Neural cell (in vitro differentiated cells): ENCODE data around the gene DSCAML1. TPM values are rescaled to one million over a fixed set of nuclear protein-coding genes. Genes with fewer than 3 reads are reported as not detected.

Experiments used
- H2AFZ ChIP-seq: fragments of 200-600, 300-800 bp; sonication (generic), shearing (Covaris generic); 2 replicates; pipeline ENCODE4 v1.6.0; 2014; ENCODE audit warnings: low read depth, mild to moderate bottlenecking, antibody characterized with exemption, low read length, moderate library complexity
- H3F3A ChIP-seq: fragments of 200-600 bp; shearing (Covaris generic); 2 replicates; pipeline ENCODE4 v1.6.1; 2016; ENCODE audit warnings: mild to moderate bottlenecking, moderate library complexity, mixed read lengths, antibody characterized with exemption, low read length; ENCODE audit not compliant: insufficient read depth, poor library complexity, severe bottlenecking
- H3K27ac ChIP-seq: fragments of 200-600, 300-800 bp; sonication (generic), shearing (Covaris generic); 2 replicates; pipeline ENCODE4 v1.5.1; 2014; ENCODE audit warnings: mild to moderate bottlenecking, low read length, moderate library complexity
- H3K27me3 ChIP-seq: fragments of 300-800, 200-600 bp; sonication (generic), shearing (Covaris generic); 2 replicates; pipeline ENCODE4 v1.6.0; 2014; ENCODE audit warnings: mild to moderate bottlenecking, low read depth, low read length, moderate library complexity; ENCODE audit not compliant: insufficient read depth
- H3K36me3 ChIP-seq: fragments of 300-800, 200-600 bp; sonication (generic), shearing (Covaris generic); 2 replicates; pipeline ENCODE4 v1.5.1; 2014; ENCODE audit warnings: mild to moderate bottlenecking, antibody characterized with exemption, low read length, moderate library complexity; ENCODE audit not compliant: insufficient read depth
- H3K4me2 ChIP-seq: fragments of 300-800, 200-600 bp; sonication (generic), shearing (Covaris generic); 2 replicates; pipeline ENCODE4 v1.6.0; 2014; ENCODE audit warnings: mild to moderate bottlenecking, low read length
- H3K4me3 ChIP-seq: fragments of 300-800, 200-600 bp; sonication (generic), shearing (Covaris generic); 2 replicates; pipeline ENCODE4 v1.5.1; 2014; ENCODE audit warnings: mild to moderate bottlenecking, low read length, moderate library complexity
- H3K79me2 ChIP-seq: fragments of 200-600 bp; shearing (Covaris generic); replicated peaks from 2 replicates; pipeline ENCODE4 v1.6.0; 2014; ENCODE audit warnings: mild to moderate bottlenecking, low read length, moderate library complexity; ENCODE audit not compliant: insufficient read depth
- H3K9ac ChIP-seq: fragments of 300-800, 200-600 bp; sonication (generic), shearing (Covaris generic); 2 replicates; pipeline ENCODE4 v1.6.1; 2016; ENCODE audit warnings: mild to moderate bottlenecking, low read length, mixed read lengths
- H3K9me2 ChIP-seq: fragments of 200-600 bp; shearing (Covaris generic); 2 replicates; pipeline ENCODE4 v1.6.1; 2016; ENCODE audit warnings: mild to moderate bottlenecking, low read length, mixed read lengths; ENCODE audit not compliant: insufficient read depth
- H3K9me3 ChIP-seq: fragments of 200-600, 300-800 bp; sonication (generic), shearing (Covaris generic); 2 replicates; pipeline ENCODE4 v1.6.1; 2016; ENCODE audit warnings: mild to moderate bottlenecking, mixed run types, low read length, moderate library complexity, mixed read lengths
- H4K20me1 ChIP-seq: fragments of 200-600 bp; shearing (Covaris generic); 2 replicates; pipeline ENCODE4 v1.6.1; 2016; ENCODE audit warnings: mild to moderate bottlenecking, mixed run types; ENCODE audit not compliant: insufficient read depth
- EP300 ChIP-seq: fragments of 450-650 bp; conservative IDR thresholded peaks from 2 replicates; pipeline ENCODE4 v1.6.1; 2014; ENCODE audit warnings: antibody characterized with exemption, mild to moderate bottlenecking, moderate library complexity; ENCODE audit not compliant: poor library complexity, severe bottlenecking
- EZH2 ChIP-seq: fragments of 200-600, 300-800 bp; shearing (Covaris generic), sonication (generic); IDR thresholded peaks from 2 replicates; pipeline ENCODE4 v1.6.1; 2014; ENCODE audit warnings: antibody characterized with exemption, low read length, borderline replicate concordance, mild to moderate bottlenecking; ENCODE audit not compliant: insufficient read depth, poor library complexity, severe bottlenecking
- MXI1 ChIP-seq: fragments of 450-650 bp; conservative IDR thresholded peaks from 2 replicates; pipeline ENCODE4 v1.6.1; 2014; ENCODE audit warnings: antibody characterized with exemption, mild to moderate bottlenecking; ENCODE audit not compliant: poor library complexity, severe bottlenecking
- POLR2AphosphoS5 ChIP-seq: IDR thresholded peaks from 2 replicates; pipeline ENCODE4 v1.6.1; 2012
- RAD21 ChIP-seq: fragments of 450-650 bp; conservative IDR thresholded peaks from 2 replicates; pipeline ENCODE4 v1.6.1; 2014; ENCODE audit warnings: antibody characterized with exemption, mild to moderate bottlenecking, moderate library complexity
- SMC3 ChIP-seq: fragments of 450-650 bp; conservative IDR thresholded peaks from 2 replicates; pipeline ENCODE4 v1.6.1; 2014; ENCODE audit warnings: antibody characterized with exemption, mild to moderate bottlenecking, moderate library complexity; ENCODE audit not compliant: poor library complexity
- TAF1 ChIP-seq: IDR thresholded peaks from 2 replicates; pipeline ENCODE4 v1.6.1; 2012; ENCODE audit warnings: low read depth
- polyA plus RNA-seq: library from polyadenylated mRNA; depleted of rRNA; stranded (reverse); fragments of >200 nt; gene quantifications from 2 replicates; pipeline ENCODE4 v1.2.3, GENCODE V29; 2014
- TF ChIP-seq, protein P1 (sequence below): IDR thresholded peaks from 2 replicates; pipeline ENCODE4 v1.6.1; 2012; ENCODE audit warnings: borderline replicate concordance
- TF ChIP-seq, protein P2 (sequence below): fragments of 450-650 bp; IDR thresholded peaks from 2 replicates; pipeline ENCODE4 v1.5.1; 2014; ENCODE audit warnings: antibody characterized with exemption, mild to moderate bottlenecking, moderate library complexity; ENCODE audit not compliant: poor library complexity, severe bottlenecking

The DSCAML1 gene
- polyA plus RNA-seq, 1 donor from 2014 or later, result 1.3 TPM

DNA sequence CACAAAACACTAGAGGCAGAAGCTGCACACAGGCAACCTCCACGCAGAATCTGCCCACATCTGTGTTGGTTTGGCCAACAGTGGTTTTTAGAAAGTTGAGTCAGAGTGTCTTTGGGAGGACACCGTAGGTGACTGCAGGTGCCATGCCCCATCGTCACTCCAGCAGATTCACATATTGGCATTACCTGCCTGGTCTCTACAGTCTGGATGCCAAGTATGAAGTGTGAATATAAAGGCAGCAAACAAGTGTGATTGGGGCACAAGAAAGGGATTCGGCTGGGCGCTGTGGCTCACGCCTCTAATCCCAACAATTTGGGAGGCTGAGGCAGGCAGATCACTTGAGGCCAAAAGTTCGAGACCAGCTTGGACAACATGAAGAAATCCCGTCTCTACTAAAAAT, 38.6 kb upstream of the DSCAML1 start:
- Histone ChIP-seq H3K36me3 (peaks cover 3% of the 10 kb centered on the region), H3K4me3 (no peak overlapping the region), H3K27ac (no peak overlapping the region), H3K27me3 (no peaks in the 10 kb centered on the region), H2AFZ (no peak overlapping the region), H3K9me3 (no peaks in the 10 kb centered on the region), H3K9me2 (no peaks in the 10 kb centered on the region), H4K20me1 (no peaks in the 10 kb centered on the region), H3K9ac (no peak overlapping the region), H3K4me2 (no peak overlapping the region), H3K79me2 (no peaks in the 10 kb centered on the region), H3F3A (no peaks in the 10 kb centered on the region)
- TF ChIP-seq EZH2 (no peak), SMC3 (no peak)

DNA sequence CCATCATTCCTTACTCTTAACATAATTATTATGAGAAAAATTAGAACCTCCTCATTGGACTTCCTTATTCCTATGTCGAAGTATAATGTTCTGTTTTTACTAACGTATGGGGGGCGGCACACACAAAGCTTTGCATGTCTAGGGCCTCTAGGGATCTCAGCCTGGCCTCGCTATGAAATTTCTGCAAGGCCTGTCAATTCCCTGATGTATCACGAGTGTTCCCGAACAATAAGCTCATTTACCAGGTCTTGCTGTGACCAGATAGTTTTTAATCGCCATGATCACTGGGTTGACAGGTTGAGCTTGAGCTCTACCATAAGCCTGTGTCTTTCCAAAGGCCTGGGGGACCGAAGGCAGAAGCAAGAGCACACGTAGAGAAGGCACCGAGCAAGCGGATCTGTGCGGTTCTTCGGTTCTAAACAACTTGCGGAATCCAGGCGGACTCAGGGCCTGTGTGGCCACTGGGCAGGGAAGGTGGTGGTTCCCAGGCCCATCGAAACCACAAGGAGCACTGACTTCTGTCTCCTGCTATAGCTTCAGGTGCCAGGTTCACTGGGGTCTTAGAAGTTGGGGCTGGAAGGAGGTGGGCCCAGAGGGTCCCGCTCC, 37.9 kb upstream of the DSCAML1 start:
- no peak overlapping the region for H2AFZ ChIP-seq
- H3K4me2 ChIP-seq, result no peak overlapping the region
- no peak overlapping the region for H3K9ac ChIP-seq
- no peaks in the 10 kb centered on the region for H3F3A ChIP-seq
- H3K79me2 ChIP-seq, result no peaks in the 10 kb centered on the region
- TF ChIP-seq SMC3, result no peak
- TF ChIP-seq MXI1, result no peak
- TF ChIP-seq, protein P1, sequence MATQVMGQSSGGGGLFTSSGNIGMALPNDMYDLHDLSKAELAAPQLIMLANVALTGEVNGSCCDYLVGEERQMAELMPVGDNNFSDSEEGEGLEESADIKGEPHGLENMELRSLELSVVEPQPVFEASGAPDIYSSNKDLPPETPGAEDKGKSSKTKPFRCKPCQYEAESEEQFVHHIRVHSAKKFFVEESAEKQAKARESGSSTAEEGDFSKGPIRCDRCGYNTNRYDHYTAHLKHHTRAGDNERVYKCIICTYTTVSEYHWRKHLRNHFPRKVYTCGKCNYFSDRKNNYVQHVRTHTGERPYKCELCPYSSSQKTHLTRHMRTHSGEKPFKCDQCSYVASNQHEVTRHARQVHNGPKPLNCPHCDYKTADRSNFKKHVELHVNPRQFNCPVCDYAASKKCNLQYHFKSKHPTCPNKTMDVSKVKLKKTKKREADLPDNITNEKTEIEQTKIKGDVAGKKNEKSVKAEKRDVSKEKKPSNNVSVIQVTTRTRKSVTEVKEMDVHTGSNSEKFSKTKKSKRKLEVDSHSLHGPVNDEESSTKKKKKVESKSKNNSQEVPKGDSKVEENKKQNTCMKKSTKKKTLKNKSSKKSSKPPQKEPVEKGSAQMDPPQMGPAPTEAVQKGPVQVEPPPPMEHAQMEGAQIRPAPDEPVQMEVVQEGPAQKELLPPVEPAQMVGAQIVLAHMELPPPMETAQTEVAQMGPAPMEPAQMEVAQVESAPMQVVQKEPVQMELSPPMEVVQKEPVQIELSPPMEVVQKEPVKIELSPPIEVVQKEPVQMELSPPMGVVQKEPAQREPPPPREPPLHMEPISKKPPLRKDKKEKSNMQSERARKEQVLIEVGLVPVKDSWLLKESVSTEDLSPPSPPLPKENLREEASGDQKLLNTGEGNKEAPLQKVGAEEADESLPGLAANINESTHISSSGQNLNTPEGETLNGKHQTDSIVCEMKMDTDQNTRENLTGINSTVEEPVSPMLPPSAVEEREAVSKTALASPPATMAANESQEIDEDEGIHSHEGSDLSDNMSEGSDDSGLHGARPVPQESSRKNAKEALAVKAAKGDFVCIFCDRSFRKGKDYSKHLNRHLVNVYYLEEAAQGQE, result no peak
- no peak for TF ChIP-seq EP300
- TF ChIP-seq TAF1, result no peak
- TF ChIP-seq RAD21, result no peak
- no peak for TF ChIP-seq EZH2
- TF ChIP-seq, protein P2, sequence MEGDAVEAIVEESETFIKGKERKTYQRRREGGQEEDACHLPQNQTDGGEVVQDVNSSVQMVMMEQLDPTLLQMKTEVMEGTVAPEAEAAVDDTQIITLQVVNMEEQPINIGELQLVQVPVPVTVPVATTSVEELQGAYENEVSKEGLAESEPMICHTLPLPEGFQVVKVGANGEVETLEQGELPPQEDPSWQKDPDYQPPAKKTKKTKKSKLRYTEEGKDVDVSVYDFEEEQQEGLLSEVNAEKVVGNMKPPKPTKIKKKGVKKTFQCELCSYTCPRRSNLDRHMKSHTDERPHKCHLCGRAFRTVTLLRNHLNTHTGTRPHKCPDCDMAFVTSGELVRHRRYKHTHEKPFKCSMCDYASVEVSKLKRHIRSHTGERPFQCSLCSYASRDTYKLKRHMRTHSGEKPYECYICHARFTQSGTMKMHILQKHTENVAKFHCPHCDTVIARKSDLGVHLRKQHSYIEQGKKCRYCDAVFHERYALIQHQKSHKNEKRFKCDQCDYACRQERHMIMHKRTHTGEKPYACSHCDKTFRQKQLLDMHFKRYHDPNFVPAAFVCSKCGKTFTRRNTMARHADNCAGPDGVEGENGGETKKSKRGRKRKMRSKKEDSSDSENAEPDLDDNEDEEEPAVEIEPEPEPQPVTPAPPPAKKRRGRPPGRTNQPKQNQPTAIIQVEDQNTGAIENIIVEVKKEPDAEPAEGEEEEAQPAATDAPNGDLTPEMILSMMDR, result no peak
- no peak for TF ChIP-seq POLR2AphosphoS5
- H3K27me3 ChIP-seq, result no peaks in the 10 kb centered on the region
- no peak overlapping the region for H3K27ac ChIP-seq
- H3K9me3 ChIP-seq, result no peaks in the 10 kb centered on the region
- H3K4me3 ChIP-seq, result no peak overlapping the region
- no peaks in the 10 kb centered on the region for H3K9me2 ChIP-seq
- no peaks in the 10 kb centered on the region for H4K20me1 ChIP-seq
- H3K36me3 ChIP-seq, result peaks cover 3% of the 10 kb centered on the region
